AG09319 (cell line): ENCODE measurements around the gene TMEM176B.

ENCODE experiments used
- DNase-seq: peaks from one replicate; pipeline ENCODE4 v3.0.0-alpha.2; 2010; ENCODE audit warnings: low read depth; ENCODE audit errors: extremely low read depth
- TF ChIP-seq, protein P1 (sequence below): IDR thresholded peaks from 2 replicates; pipeline ENCODE4 v1.5.1; 2011; ENCODE audit warnings: low read depth, mild to moderate bottlenecking, inconsistent platforms, low read length, moderate library complexity

The TMEM176B gene

DNA sequence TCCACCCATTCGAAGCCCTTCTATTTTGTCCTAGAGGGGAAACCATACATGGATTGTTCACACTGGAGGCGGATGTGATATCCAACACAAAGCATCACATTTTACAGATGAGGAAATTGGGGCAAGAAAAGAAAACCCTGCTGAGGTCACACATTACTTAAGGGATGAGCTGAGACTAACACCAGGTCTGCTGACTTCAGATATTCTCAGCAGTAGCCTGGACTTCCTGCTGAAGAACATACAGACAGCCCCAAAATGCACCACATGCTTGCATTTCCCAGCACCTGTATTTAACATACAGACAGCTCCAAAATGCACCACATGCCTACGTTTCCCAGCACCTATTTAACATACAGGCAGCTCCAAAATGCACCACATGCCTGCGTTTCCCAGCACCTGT is 51.8 kb downstream of the TMEM176B start:
- no peak for DNase-seq
- TF ChIP-seq, protein P1, sequence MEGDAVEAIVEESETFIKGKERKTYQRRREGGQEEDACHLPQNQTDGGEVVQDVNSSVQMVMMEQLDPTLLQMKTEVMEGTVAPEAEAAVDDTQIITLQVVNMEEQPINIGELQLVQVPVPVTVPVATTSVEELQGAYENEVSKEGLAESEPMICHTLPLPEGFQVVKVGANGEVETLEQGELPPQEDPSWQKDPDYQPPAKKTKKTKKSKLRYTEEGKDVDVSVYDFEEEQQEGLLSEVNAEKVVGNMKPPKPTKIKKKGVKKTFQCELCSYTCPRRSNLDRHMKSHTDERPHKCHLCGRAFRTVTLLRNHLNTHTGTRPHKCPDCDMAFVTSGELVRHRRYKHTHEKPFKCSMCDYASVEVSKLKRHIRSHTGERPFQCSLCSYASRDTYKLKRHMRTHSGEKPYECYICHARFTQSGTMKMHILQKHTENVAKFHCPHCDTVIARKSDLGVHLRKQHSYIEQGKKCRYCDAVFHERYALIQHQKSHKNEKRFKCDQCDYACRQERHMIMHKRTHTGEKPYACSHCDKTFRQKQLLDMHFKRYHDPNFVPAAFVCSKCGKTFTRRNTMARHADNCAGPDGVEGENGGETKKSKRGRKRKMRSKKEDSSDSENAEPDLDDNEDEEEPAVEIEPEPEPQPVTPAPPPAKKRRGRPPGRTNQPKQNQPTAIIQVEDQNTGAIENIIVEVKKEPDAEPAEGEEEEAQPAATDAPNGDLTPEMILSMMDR, result no peak

DNA sequence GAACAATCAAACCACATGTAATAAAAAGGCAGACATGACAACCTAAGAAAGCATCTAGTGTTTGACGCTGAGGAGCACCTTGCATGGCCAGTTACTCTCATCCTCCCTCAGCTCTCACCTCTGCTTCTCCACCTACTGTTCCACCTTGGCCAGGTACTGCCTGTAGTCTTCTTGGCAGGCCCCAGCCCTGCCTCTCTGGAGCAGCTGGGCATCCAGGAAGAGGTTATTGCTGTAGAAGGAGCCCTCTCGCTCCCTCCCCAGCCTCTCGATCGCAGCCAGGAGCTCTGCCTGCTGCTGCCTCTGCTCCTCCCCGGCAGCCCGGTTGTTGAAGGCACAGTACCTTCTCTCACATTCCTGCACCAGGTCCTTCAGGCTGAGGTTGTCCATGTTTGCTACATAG is 53.2 kb downstream of the TMEM176B start:
- TF ChIP-seq, protein P1, result no peak
- DNase-seq, result no peak

DNA sequence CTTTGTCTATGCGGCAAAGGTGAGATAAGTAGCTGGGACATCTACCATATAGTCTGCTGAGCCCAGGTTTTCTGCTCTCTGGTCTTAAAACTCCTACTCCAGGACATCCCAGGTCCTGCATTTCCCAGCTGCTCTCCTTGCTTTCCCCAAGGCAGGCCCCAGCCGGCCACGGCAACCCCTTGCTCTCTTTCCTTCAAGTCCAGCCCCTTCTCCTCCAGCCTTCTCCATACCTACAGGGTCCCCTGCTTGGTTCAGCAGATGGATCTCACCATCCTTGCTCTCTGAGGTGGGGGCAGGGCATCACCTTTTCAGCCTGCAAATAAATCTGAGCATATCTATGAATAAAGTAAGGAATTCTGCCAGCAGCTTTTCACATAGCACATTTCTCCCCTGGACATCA is 54.3 kb downstream of the TMEM176B start:
- TF ChIP-seq, protein P1, result no peak
- DNase-seq, result no peak

DNA sequence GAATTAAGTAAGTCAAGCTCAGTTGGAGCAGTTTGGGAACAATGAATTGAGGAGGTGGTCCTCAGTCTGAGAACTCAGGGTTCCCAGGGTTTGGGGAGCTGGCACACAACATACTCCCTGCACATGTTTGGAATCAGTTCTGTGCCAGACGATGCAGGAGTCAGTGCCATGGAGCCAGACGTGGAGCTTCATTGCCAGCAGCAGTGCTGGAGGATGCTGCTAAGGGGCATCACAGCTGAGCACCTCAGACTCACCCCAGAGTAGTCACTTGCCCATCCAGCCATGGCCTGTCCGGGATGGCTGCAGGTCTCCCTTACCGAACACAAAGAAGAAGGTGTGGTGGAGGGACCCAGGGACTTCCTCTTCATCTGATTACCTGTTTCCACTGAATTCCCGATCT is 55.1 kb downstream of the TMEM176B start:
- TF ChIP-seq, protein P1, result no peak
- no peak for DNase-seq

DNA sequence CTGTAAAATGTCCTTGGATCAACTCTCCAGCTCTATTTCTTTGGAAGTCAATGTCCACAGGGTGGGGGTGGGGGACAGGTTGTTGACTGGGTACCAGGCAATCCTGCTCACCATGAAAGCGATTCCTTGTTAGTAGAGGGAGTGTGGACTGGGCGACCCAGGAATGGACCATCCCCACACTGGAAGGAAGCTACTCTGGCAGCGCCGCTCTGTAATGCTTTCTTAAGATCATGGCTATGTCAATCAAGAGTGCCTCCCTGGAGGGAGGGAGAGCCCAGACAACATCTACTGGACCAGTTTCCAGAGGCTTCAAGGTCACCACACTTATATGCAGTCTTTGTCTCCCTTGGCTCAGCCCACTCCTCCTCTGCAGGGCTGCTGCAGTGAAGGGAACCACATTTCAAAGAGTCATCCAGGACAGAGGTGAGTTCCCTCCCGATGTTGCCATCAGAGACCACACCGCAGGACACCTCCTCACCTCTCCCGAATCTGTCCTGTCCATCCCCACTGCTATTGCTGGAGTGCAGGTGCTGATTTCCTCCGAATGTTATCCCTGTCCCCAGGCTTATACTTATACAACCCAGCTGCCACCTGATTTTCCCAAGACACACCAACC is 56.0 kb downstream of the TMEM176B start:
- DNase-seq, result no peak
- TF ChIP-seq, protein P1, result no peak

DNA sequence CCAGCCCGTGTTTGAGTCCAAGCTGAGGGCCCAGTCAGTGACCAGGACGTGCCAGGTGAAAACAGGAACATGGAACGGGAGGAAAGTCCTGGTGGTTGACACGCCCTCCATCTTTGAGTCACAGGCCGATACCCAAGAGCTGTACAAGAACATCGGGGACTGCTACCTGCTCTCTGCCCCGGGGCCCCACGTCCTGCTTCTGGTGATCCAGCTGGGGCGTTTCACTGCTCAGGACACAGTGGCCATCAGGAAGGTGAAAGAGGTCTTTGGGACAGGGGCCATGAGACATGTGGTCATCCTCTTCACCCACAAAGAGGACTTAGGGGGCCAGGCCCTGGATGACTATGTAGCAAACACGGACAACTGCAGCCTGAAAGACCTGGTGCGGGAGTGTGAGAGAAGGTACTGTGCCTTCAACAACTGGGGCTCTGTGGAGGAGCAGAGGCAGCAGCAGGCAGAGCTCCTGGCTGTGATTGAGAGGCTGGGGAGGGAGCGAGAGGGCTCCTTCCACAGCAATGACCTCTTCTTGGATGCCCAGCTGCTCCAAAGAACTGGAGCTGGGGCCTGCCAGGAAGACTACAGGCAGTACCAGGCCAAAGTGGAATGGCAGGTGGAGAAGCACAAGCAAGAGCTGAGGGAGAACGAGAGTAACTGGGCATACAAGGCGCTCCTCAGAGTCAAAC is 57.7 kb downstream of the TMEM176B start:
- no peak for DNase-seq
- TF ChIP-seq, protein P1, result no peak
